ENCODE measurements around the gene SARDH. TPM values are rescaled to one million over a fixed set of nuclear protein-coding genes. Genes with fewer than 3 reads are reported as not detected.
"Not testable (repeated sequence)": the region's sequence is repeated elsewhere in the genome, so short reads cannot be mapped to it uniquely, and the experiment has no call there.

SARDH gene
- total RNA-seq, 1 donor from 2014 or later: 4.1 TPM

DNA sequence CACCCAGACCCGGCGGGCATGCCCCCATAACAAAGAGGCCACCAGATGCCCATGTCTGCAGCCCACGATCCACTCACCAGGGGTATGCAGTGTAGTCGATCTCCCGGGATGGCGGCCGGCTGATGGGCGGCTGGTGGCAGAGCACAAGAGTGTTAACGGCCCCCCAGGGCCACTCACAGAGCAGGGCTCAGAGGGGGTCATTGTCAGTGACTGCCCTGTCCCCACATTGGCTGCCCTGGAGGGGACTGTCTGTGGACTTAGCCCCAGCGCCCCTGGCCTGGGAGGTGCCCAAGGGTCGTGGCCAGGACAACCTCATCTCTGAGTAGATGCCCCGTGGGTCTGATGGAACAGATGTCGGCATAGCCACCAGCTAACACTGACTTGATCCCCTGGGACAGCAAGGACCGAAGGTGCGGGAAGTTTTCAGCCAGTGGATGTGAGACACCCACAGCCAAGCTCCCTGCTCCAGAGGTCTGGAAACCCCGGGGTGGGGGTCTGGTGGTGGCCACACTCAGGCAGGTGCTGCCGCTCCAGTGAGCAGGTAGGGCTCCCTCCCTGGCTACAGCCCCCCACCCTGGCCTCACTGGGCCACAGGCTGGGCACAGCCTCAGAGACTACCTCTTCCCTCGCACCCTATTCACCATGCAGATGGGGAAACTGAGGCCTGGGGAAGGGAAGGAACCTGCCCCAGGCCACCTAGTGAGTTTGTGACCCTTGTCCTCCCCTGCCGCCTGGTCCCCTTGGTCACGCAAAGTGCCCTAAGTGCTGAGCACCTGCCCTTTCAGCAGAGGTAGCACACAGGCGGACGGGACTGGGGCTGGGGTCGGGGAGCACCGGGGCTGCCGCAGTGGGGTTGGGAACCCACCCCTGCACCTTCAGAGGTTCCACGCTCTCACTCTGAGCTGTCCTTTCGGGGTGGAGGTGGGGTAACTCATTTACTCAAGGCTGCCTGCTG is 38.1 kb upstream of the SARDH start:
- DNase-seq (ENCODE audit: low spot score): no peak

DNA sequence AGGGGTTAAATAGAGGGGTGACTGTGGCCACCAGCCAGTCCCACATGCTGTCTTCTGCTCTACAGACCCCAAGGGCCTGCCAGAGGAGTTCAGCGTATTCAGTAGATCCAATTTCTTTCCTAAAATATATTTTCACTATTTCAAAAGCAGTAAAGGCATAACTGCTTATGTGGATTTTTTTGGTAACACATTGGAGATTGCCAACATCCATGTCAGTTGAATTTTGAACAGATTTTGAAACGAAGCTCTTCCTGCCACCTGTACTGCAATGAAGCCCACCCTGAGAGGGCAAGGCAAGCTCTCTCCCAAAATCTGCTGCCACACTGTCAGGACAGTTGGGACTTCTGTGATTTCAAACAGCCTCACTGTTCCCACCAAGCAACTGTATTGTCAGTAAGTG is 37.1 kb upstream of the SARDH start:
- DNase-seq (ENCODE audit: low spot score): no peak

DNA sequence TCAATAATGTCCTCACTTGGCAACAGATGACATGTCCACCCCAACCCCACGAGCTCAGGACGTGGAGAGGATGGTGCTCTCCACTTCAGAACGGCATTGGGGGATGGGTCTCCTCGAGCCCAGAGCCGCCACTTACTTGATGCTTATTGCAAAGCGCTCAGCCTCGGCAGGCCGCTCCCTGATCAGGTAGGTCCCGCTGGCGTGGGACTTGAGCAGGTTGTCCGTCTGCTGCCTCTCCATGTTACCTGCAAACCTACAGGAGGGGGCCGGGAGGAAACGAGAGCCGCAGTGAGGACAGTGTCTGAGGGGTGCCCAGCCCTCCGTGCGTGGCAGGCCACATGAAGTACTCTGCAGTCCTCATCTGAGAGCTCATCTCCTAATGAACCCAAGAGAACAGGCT is 36.6 kb upstream of the SARDH start:
- DNase-seq (ENCODE audit: low spot score): no peak

DNA sequence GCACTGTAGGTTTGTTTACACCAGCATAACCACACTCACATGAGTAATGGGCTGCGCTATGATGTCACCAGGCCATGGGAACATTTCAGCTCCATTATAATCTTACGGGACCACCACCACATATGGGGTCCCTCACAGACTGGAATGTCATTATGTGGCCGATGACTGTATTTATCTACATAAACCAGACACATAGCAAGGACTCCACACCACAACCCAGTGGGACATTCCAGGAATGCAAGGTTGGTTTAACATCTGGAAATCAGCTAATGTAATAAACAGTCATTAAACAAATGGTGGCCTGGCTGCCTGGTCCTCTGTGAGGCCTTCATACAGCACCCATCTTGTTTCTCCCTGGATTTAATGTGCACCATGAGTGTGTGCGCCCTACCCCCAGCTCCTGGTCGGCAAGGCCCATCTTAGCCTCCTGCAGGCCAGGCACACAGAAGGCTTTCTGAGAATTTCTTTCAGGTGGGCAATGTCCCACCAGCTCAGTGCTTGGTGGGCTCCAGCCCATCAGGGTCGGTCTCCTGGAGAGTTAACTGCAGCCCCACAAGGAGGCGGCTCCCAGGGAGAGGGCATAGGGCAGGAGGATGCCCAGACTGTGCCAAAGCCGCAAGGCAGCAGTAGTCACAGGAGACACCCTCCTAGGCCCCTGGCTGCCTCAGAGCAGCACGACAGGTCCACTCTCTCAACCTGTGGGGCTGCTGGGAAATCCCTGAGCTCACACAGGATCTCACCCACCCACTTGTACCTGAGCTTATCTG is 35.9 kb upstream of the SARDH start:
- no peak for DNase-seq (ENCODE audit: low spot score)

DNA sequence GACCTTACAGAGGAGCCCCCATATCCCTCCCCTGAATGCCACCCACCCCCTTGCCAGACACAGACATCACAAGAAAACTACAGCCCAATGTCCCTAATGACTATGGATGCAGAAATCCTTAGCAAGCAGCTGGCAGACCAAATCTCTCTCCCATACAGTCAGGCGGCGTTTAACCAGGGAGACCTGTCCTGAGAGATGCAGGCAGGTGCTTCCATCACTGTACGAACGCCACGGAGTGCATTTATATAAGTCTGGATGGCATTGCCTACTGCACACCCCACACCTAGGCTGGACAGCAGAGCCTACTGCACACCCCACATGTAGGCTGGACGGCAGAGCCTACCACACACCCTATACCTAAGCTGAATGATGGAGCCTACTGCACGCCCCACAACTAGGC is 34.4 kb upstream of the SARDH start:
- no peak for DNase-seq (ENCODE audit: low spot score)

DNA sequence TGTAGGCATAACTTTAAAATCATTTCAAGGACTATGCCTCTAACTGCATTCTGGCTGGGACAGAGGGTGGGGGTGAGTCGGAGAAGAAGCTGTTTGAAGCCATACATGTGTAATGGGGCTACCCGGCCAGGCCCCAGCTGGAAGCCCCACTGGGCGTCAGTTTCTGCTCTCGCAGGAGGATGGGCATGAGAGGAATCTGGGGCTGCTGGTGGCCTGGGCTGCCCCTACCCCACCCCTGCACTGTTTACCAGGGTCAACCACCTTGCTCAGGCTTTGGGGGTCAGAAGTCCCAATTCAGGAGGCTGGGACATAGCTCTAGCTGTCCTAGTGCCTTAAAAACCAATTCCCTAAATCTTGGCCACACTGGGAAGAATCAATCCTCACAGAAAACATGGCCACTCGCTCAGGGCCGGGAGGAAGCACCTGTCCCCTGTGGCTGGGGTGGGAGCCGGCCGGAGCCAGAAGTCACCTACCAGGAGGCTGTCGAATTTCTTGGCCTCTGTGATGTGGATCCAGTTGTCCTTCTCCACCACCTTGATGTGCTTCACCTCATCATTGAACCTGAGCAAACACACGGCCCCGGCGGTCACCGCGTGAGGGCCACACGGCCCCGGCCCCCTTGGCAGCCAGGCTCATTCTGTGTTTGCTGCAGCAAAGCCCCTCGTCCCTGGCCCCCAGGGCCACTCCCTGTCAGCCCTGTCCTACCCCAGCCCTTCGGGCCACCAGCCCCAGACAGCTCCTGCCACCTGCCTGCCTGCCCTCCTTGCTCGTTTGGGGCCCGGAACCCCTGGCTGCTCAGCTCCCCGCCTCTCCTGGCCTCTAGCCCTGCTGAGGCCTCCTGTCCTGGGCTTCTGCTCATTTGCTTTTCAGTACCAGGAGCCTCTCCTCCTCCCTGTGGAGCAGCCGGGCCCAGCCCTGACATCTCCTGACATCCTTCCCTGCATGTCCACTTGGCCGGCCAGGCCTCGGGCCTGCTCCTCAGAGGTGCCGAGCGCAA is 33.6 kb upstream of the SARDH start:
- DNase-seq (ENCODE audit: low spot score): peak; percentile 31

DNA sequence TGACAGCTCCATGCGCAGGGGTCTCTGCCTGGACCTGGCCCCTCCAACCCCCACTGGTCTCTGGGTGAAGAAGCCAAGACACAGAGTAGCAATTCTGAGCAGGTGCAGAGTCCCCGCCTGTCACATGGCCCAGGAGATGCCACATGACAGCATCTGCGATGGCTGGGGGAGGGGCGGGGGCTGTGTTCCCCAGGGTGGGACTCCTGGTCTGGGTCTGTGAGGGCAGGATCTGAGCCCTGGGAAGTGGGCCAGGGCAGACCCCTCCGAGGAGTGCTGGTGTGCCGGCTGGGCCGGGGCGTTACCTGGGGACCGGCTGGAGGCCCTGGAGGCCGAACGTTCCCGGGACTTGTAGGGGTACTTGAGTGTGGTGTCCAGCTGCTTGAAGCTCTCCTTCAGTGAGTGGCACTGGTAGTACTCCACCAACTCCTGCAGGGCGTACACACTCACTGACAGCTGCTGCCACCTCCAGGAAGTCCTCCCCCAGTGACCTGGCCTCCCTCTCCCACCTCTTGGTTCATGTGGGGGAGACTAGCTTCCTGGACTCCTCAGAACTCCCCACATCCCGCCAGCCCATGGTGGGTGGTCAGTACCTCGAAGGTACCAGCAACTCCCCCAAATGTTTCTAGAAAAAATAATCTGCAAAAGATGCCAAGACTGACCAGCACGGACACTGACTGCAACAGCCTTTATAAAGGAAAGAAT is 32.1 kb upstream of the SARDH start:
- DNase-seq (ENCODE audit: low spot score): peak; percentile 32

DNA sequence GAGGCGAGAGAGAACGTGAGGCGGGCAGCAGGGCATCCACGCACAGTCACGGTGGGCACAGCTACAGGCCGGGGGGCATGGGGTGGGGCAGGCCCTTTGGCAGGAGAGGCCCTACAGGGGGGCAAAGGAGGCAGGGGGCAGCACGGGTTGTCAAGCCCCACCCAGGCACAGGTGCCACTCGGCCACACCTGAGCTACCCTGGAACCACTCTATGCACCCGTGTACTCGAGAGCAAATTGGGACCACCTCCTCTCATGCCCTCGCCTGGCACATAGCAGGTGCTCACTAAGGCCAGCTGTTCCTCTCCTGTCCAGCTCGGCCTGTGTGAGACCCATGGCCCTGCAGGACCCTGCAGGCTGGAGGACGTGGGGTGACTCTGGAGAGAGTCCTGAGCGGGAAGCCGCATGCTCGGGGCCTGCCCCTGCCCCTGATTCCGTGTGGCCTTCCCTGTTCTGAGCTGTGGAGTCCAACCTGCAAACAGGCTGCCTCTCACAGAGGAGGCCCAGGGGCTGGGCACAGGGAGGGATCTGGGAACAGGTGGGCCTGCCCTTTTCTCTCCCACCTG is 31.4 kb upstream of the SARDH start:
- DNase-seq (ENCODE audit: low spot score): peak; percentile 36

DNA sequence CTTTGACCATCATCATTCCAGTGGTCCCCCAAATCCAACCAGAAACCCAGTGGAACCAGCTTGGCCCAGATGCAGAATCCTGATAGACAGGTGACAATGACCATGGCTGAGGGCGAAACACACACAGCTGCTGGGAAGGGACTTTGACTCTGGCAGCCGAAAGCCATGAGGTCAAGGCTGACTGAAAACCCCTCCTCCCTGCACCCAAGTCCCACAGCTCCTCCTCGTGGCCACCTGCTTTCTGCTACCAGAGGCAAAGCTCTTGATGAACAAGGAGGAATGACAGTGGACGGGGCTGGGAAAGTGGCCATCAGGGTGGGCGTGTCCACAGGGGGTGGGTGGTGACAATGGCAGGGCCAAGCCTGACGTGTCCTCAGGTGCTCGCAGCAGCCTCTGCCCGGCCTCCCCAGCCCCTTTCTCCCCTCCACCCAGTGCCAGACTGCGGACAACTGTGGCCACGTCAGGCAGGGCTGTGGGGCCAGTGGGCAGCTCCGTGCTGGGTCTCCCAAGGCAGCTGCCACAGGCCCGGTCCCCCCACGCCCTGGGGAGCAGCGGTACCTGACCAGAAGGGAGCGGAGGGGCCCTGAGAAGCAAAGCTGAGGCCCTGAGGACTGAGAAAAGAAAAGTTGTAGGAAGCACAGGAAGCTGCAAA is 30.8 kb upstream of the SARDH start:
- peak; percentile 39 for DNase-seq (ENCODE audit: low spot score)

DNA sequence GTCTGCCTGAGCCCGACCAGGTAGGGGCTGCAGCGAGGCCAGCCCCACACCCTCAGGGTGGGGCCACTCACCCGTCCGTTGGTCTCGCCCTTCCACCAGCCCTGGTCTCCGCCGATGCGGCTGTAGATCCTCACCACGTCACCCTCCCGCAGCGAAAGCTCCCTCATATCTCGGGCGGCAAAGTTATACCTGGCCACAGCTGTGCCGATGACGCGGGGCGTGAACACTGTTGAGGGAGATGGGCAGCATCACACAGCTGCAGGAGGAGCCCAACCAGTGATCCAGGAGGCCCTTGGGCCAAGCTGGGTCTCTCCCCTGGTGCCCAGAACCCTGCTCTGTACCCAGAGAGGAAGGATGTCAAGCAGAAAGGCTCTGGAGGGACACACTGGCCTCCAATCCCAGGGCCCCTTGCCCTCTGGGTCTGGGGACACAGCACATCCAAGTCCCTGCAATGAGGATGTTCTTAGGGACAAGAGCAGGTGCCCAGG is 30.3 kb upstream of the SARDH start:
- DNase-seq (ENCODE audit: low spot score): no peak

DNA sequence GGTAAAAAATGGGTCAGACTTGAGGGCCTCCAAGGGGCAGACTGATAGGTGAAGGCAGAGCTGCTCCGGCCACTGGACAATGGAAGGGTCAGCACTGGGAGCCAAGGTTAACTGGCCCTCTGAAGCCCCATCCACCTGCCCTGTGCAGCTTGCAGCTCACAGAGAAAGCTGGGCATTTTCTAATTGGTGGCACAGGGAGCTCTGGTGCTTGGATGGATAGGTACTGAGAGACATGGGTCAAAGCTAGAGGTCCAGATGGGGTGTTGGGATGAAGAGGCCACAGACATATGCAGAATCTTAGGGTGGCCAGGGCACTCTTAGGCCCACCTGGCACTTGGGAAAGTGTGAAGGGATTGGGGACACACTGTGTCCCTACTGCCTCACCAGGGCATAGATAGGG is 29.5 kb upstream of the SARDH start:
- no peak for DNase-seq (ENCODE audit: low spot score)

DNA sequence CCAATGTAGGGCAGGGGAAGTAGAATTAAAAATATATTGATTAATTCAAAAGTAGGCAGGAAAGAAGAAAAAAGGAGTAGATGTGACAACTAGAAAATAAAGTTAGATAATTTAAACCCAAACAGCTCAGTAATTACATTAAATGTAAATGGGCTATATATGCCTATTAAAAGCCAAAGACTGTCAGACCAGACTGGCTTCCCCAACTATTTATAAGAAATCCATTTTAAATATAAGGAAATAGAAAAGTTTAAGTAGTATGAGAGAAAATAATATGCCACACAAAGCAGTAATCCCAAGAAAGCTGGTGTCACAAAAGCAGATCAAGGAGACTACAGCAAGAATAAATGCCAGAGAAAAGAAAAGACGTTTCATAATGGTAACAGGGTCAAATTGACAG is 28.9 kb upstream of the SARDH start:
- DNase-seq (ENCODE audit: low spot score): no peak

DNA sequence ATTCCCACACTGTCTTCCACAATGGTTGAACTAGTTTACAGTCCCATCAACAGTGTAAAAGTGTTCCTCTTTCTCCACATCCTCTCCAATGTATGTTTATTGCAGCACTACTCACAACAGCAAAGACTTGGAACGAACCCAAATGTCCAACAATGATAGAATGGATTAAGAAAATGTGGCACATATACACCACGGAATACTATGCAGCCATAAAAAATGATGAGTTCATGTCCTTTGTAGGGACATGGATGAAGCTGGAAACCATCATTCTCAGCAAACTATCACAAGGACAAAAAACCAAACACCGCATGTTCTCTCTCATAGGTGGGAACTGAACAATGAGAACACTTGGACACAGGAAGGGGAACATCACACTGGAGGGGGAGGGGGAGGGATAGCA is 28.1 kb upstream of the SARDH start:
- DNase-seq (ENCODE audit: low spot score): not testable (repeated sequence)

DNA sequence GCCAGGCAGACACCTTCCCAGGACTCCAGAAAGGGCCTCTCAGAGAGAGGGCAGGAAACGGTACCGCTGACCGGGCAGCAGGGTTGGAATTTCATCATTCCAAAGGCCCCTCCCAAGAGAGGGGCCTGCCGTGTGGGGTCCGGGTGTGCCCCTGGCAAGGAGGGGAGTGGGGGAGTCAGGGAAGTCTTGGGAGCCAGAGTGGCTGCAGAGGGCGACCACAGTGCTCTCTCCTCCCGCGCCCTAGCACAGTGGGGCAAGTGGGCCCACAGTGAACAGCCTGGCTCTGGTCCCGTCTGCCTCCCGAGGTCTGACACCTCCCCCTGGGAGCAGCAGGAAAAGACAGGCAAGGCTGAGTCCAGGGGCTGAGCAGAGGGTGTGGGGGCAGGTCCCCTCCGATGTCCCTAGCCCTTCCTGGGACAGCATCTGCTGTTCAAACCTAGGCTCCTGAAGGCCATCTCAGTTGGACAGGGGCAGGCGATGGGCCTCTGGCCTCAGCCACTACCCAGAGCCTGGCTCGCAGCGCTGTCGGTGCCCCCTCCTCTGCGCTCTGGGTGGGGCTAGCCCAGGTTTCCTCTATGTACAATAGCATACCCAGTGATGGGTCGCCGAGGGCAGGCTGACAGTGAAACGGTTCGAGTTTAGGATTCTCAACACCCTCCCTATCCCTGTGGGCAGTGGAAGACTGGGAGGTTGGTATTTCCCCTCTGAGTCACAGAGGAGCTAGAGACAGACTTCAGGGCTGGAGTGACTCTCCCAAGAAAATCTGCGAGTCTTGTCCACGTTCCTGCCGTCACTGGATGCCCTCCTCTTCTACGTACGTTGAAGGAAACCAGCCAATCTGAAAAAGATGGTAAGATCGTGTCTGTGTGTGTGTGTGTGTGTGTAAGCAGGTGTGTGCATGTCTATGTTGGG is 25.4 kb upstream of the SARDH start:
- peak; percentile 37 for DNase-seq (ENCODE audit: low spot score)

DNA sequence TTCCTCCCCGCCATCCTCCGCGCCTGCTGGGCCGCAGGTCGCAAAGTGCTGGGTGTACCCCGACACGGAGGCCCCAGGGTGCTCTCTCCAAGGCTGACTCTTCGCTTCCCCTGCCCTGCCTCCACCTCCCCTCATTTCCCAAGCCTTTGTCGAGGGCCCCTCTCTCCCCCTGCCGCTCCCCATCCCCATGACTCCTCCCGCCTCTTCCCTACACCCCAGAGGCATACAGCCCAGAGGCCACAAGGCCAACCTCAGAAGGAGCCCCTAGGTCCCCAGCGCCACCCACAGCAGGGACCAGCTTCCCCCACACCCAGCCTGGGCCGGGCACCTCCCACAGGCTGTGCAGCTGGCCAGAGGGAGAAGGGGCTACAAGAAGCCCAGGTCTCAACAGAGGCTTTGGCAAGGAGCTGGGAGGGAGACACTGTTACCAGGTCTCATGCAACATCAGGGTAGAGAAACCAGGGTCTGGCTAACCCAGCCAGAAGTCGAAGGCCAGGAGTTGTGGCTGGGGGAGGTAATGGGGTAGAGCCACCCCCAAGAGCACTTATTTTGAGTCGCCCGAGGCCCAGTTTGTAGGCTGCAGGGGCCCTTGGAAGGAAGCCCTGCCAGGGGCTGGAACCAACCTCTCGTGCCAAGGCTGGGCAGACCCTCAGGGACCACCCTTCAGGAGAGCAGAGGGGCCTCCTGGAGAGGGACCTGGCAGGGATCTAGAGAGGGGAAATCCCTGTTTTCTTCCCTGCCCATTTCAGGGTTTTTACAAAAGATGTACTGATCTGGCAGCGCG is 24.5 kb upstream of the SARDH start:
- peak; percentile 41 for DNase-seq (ENCODE audit: low spot score)

DNA sequence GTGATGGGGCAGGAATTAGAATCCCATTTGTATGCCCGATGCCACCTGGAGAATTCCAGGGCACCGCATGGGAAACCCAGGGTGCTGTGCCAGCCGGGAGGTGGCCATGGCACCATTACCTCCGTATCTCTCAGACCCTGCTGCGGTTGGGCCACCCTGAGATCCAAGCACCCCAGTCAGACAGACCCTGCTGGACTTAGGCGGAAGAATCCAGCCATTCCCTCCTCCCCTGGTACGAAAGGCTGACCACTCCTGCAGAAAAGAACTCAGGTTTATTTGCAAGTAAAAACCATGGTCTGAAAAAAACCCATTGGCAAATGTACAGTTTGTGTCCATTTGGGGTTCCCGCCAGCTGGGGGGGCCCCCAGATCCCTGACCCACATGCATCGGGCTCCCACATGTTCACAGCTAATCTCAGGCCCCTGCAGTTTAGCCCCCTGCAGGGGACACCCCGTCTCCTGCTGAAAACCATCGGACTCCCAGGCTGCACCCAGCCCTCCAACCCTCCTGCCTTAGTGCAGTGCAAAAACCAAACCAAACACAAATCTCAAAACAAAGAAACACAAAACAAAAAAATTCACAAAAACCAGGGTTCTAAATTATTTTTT is 23.6 kb upstream of the SARDH start:
- peak; percentile 29 for DNase-seq (ENCODE audit: low spot score)

DNA sequence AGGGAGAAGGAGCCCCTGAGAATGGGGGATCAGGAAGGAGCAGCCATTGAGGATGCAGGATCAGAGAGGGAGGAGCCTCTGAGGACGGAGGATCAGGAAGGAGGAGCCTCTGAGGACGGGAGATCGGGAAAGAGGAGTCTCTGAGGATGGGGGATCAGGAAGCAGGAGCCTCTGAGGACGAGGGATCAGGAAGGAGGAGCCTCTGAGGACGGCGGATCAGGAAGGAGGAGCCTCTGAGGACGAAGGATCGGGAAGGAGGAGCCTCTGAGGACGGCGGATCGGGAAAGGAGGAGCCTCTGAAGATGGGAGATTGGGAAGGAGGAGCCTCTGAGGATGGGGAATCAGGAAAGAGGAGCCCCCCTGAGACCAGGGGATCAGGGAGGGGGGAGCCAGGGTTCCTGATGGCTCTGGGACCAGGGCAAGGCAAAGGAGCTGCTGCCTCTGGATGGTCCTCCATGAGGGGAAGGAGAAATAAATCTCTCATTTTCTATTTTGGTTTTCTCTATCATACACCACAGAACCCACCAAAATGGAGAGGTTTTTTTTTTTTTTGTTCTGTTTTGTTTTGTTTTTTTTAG is 22.6 kb upstream of the SARDH start:
- DNase-seq (ENCODE audit: low spot score): peak; percentile 22
